ENCODE measurements around the gene HACE1. TPM values are rescaled to one million over a fixed set of nuclear protein-coding genes. Genes with fewer than 3 reads are reported as not detected.

HACE1 gene
- polyA plus RNA-seq, 3 donors, result 2.7 to 3.9 (median 3.4) TPM

DNA sequence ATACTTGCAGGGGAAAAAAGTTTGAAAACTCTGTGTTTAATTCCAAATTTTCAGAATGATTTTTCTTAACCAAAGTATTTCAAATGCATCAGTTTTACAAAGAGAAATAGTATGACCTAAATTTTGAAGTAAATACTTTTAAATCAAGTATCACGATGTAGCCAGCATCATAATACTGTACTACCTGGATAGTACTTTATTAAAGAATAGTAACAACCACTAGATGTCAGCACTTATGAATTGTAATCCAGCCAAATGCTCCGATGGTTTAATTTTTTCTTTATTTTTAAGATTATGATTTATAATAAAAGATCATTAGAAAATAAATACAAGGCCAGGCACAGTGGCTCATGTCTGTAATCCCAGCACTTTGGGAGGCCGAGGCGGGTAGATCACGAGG lies 37.2 kb upstream of the HACE1 start:
- Histone ChIP-seq H3K9me3 (replicated peaks in 1 of 2; ENCODE audit: control insufficient read depth in 1 of 2, insufficient read depth in 1 of 2, low read length in 2 of 2) (no peaks in the 10 kb centered on the region), H4K20me1 (ENCODE audit: insufficient read depth, low read length) (no peaks in the 10 kb centered on the region), H3K9ac (ENCODE audit: insufficient read depth, low read length, poor library complexity, severe bottlenecking) (no peak overlapping the region), H3K79me2 (ENCODE audit: insufficient read depth, low read length) (no peaks in the 10 kb centered on the region), H3K4me1 (ENCODE audit: control insufficient read depth in 1 of 2, insufficient read depth in 2 of 2, low read length in 2 of 2) (no peaks in the 10 kb centered on the region), H3K4me2 (replicated peaks; ENCODE audit: extremely low read depth, low read length, poor library complexity, severe bottlenecking) (no peak overlapping the region), H3K27me3 (ENCODE audit: control insufficient read depth in 2 of 2, insufficient read depth in 2 of 2, low read length in 2 of 2) (peaks cover 0 to 2% of the 10 kb centered on the region in 2 donors), H2AFZ (ENCODE audit: insufficient read depth, low read depth, low read length, poor library complexity, severe bottlenecking) (no peak overlapping the region), H3K36me3 (replicated peaks in 1 of 2; ENCODE audit: control insufficient read depth in 1 of 2, insufficient read depth in 2 of 2, low read length in 2 of 2) (no peaks in the 10 kb centered on the region), H3K4me3 (replicated peaks in 1 of 3; ENCODE audit: low read depth in 2 of 3, low read length in 3 of 3) (no peak overlapping the region), H3K27ac (ENCODE audit: low read depth in 1 of 2, low read length in 2 of 2) (no peak overlapping the region)
- 97% methylated on average over 3 of the region's 5 CpGs for WGBS (ENCODE audit: insufficient coverage)
- no peak overlapping the region for H3K4me3 Mint-ChIP-seq
- no peaks in the 10 kb centered on the region for H3K36me3 Mint-ChIP-seq
- H3K27me3 Mint-ChIP-seq (ENCODE audit: low read depth in 3 of 3), result peaks cover 2 to 4% (median 3%) of the 10 kb centered on the region in 3 donors
- DNase-seq, result no peak
- intact Hi-C loops (cut with micrococcal nuclease), result no loop called here
- H3K9me3 Mint-ChIP-seq, result peaks cover 0 to 6% (median 0%) of the 10 kb centered on the region in 7 donors
- H3K27ac Mint-ChIP-seq, result no peak overlapping the region
- TF ChIP-seq, protein P1, sequence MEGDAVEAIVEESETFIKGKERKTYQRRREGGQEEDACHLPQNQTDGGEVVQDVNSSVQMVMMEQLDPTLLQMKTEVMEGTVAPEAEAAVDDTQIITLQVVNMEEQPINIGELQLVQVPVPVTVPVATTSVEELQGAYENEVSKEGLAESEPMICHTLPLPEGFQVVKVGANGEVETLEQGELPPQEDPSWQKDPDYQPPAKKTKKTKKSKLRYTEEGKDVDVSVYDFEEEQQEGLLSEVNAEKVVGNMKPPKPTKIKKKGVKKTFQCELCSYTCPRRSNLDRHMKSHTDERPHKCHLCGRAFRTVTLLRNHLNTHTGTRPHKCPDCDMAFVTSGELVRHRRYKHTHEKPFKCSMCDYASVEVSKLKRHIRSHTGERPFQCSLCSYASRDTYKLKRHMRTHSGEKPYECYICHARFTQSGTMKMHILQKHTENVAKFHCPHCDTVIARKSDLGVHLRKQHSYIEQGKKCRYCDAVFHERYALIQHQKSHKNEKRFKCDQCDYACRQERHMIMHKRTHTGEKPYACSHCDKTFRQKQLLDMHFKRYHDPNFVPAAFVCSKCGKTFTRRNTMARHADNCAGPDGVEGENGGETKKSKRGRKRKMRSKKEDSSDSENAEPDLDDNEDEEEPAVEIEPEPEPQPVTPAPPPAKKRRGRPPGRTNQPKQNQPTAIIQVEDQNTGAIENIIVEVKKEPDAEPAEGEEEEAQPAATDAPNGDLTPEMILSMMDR (IDR thresholded peaks at IDR 0.05), result no peak
- no peaks in the 10 kb centered on the region for H3K4me1 Mint-ChIP-seq

DNA sequence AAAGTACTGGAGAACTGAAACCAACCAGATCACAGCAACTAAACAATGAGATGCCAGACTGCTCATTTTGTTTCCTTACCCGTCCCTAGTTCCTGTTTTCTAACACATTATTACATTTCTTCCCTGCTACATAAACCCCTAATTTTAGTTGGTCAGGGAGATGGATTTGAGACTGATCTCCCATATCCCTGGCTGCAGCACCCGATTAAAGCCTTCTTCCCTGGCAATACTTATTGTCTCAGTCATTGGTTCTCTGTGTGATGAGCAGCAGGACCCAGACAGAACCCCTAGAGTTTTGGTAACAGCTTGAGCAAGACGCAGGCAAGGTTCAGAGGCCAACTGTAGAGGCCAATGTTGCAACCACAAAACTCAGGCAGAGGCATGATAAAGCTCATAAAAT lies 28.3 kb upstream of the HACE1 start:
- Mint-ChIP-seq H3K9me3 (peaks cover 2 to 16% (median 9%) of the 10 kb centered on the region in 7 donors), H3K27ac (no peak overlapping the region), H3K36me3 (no peaks in the 10 kb centered on the region), H3K4me1 (no peaks in the 10 kb centered on the region), H3K4me3 (no peak overlapping the region), H3K27me3 (ENCODE audit: low read depth in 3 of 3) (peaks cover 6 to 10% (median 9%) of the 10 kb centered on the region in 3 donors)
- 100% methylated on average over 1 of the region's 3 CpGs for WGBS (ENCODE audit: insufficient coverage)
- Histone ChIP-seq H3K4me1 (ENCODE audit: control insufficient read depth in 1 of 2, insufficient read depth in 2 of 2, low read length in 2 of 2) (no peaks in the 10 kb centered on the region), H3K4me3 (replicated peaks in 1 of 3; ENCODE audit: low read depth in 2 of 3, low read length in 3 of 3) (no peak overlapping the region), H3K36me3 (replicated peaks in 1 of 2; ENCODE audit: control insufficient read depth in 1 of 2, insufficient read depth in 2 of 2, low read length in 2 of 2) (no peaks in the 10 kb centered on the region), H3K9ac (ENCODE audit: insufficient read depth, low read length, poor library complexity, severe bottlenecking) (no peak overlapping the region), H3K27ac (ENCODE audit: low read depth in 1 of 2, low read length in 2 of 2) (no peak overlapping the region), H3K79me2 (ENCODE audit: insufficient read depth, low read length) (no peaks in the 10 kb centered on the region), H3K9me3 (replicated peaks in 1 of 2; ENCODE audit: control insufficient read depth in 1 of 2, insufficient read depth in 1 of 2, low read length in 2 of 2) (peaks cover 9 to 11% of the 10 kb centered on the region in 2 donors), H2AFZ (ENCODE audit: insufficient read depth, low read depth, low read length, poor library complexity, severe bottlenecking) (no peak overlapping the region), H3K27me3 (ENCODE audit: control insufficient read depth in 2 of 2, insufficient read depth in 2 of 2, low read length in 2 of 2) (no peaks in the 10 kb centered on the region), H3K4me2 (replicated peaks; ENCODE audit: extremely low read depth, low read length, poor library complexity, severe bottlenecking) (no peak overlapping the region), H4K20me1 (ENCODE audit: insufficient read depth, low read length) (no peaks in the 10 kb centered on the region)
- intact Hi-C loops (cut with micrococcal nuclease), result no loop called here
- TF ChIP-seq, protein P1 (IDR thresholded peaks at IDR 0.05), result no peak
- no peak for DNase-seq

Data from CD14-positive monocyte (primary cell).